NT2/D1 (cell line): ENCODE results near the gene GALNT16.

Source experiments
- SUZ12 ChIP-seq: IDR thresholded peaks from 2 replicates; pipeline ENCODE4 v1.6.1; 2011; ENCODE audit not compliant: insufficient read length, insufficient read depth; ENCODE audit errors: extremely low read depth
- YY1 ChIP-seq: IDR thresholded peaks from 2 replicates; pipeline ENCODE4 v1.6.1; 2011; ENCODE audit not compliant: insufficient read length, insufficient read depth
- ZNF274 ChIP-seq: IDR thresholded peaks from 2 replicates; pipeline ENCODE4 v1.6.1; 2011; ENCODE audit warnings: mild to moderate bottlenecking, low read depth, low read length

- no peak for TF ChIP-seq SUZ12
- TF ChIP-seq ZNF274: no peak
- TF ChIP-seq YY1: no peak
Measured at GRCh38 chr14:69244946-69245345, 15.0 kb upstream of the GALNT16 start.
